Keratinocyte (primary cell): ENCODE measurements around the gene VSIR. TPM values are rescaled to one million over a fixed set of nuclear protein-coding genes. Genes with fewer than 3 reads are reported as not detected.

ENCODE experiments used
- DNase-seq: peaks from one replicate; pipeline ENCODE4 v3.0.0-alpha.2; 2011; ENCODE audit warnings: low read depth, missing footprints, low spot score
- FAIRE-seq: peaks from 2 replicates; lab custom pipeline; 2011; peaks lifted over from hg19 to GRCh38; lab: Jason Lieb, UNC
- H2AFZ ChIP-seq: 2 replicates; pipeline ENCODE4 v1.6.0; 2012; ENCODE audit warnings: low read length, control low read depth, inconsistent platforms; ENCODE audit not compliant: control insufficient read depth
- H3K27ac ChIP-seq: 2 replicates; pipeline ENCODE4 v1.5.1; 2011; ENCODE audit warnings: low read length; ENCODE audit not compliant: control insufficient read depth, insufficient read depth
- H3K27me3 ChIP-seq: 3 replicates; pipeline ENCODE4 v1.6.0; 2011; ENCODE audit warnings: low read length; ENCODE audit not compliant: control insufficient read depth, insufficient read depth; ENCODE audit errors: extremely low read depth
- H3K36me3 ChIP-seq, 2 experiments: 2 replicates in 1 of 2; 3 replicates in 1 of 2; pipeline ENCODE4 v1.5.1; 2011; ENCODE audit warnings: low read length in 2 of 2, mild to moderate bottlenecking in 1 of 2; ENCODE audit not compliant: control insufficient read depth in 2 of 2, insufficient read depth in 2 of 2; ENCODE audit errors: extremely low read depth in 1 of 2
- H3K4me1 ChIP-seq: 3 replicates; pipeline ENCODE4 v1.5.1; 2011; ENCODE audit warnings: low read length; ENCODE audit not compliant: control insufficient read depth, insufficient read depth; ENCODE audit errors: extremely low read depth
- H3K4me2 ChIP-seq: 3 replicates; pipeline ENCODE4 v1.6.0; 2011; ENCODE audit warnings: low read depth, low read length; ENCODE audit not compliant: control insufficient read depth, insufficient read depth; ENCODE audit errors: extremely low read depth
- H3K4me3 ChIP-seq, 3 experiments: fragments of 200-600 bp in 1 of 3; sonication (generic) in 1 of 3; 2 replicates in 2 of 3; 3 replicates in 1 of 3; pipeline ENCODE4 v1.5.1; 2011 to 2016; ENCODE audit warnings: low read length in 3 of 3, mild to moderate bottlenecking in 3 of 3, control low read depth in 2 of 3, inconsistent platforms in 1 of 3, low read depth in 1 of 3, mixed read lengths in 1 of 3, mixed run types in 1 of 3, moderate library complexity in 1 of 3; ENCODE audit not compliant: control insufficient read depth in 2 of 3, insufficient read depth in 2 of 3; ENCODE audit errors: extremely low read depth in 1 of 3
- H3K79me2 ChIP-seq: 2 replicates; pipeline ENCODE4 v1.6.0; 2012; ENCODE audit warnings: low read length; ENCODE audit not compliant: control insufficient read depth, insufficient read depth
- H3K9ac ChIP-seq: 3 replicates; pipeline ENCODE4 v1.6.0; 2011; ENCODE audit warnings: low read length; ENCODE audit not compliant: control insufficient read depth, insufficient read depth; ENCODE audit errors: extremely low read depth
- H3K9me1 ChIP-seq: 3 replicates; pipeline ENCODE4 v1.6.0; 2011; ENCODE audit warnings: low read length; ENCODE audit not compliant: control insufficient read depth, insufficient read depth; ENCODE audit errors: extremely low read depth
- H3K9me3 ChIP-seq: 2 replicates; pipeline ENCODE4 v1.5.1; 2012; ENCODE audit warnings: low read depth, low read length; ENCODE audit not compliant: control insufficient read depth
- H4K20me1 ChIP-seq: 3 replicates; pipeline ENCODE4 v1.6.0; 2011; ENCODE audit warnings: low read length; ENCODE audit not compliant: control insufficient read depth, insufficient read depth; ENCODE audit errors: extremely low read depth
- EZH2 ChIP-seq: IDR thresholded peaks from one replicate; pipeline ENCODE4 v1.6.1; 2012; ENCODE audit warnings: inconsistent platforms, mild to moderate bottlenecking, low read length, moderate library complexity
- dilution Hi-C: fragments of 300-500 bp; cut with MboI; formaldehyde crosslinking; loops from one replicate; pipeline ENCODE4 v1.7.0; 2020; ENCODE audit warnings: low sequenced_read_pairs; ENCODE audit not compliant: extremely low pct_ligation_motif_present
- polyA plus RNA-seq, 5 experiments: library from polyadenylated mRNA; depleted of rRNA in 3 of 5; stranded (reverse) in 3 of 5; stranded (forward) in 1 of 5; unstranded in 1 of 5; fragments of >200 nt; gene quantifications; 1 replicate in 1 of 5; 2 replicates in 3 of 5; 3 replicates in 1 of 5; pipeline versions ENCODE4 v1.2.1 to v1.2.3, GENCODE V29; 2011 to 2012; ENCODE audit warnings: missing spikeins in 2 of 5, low read depth in 1 of 5, low replicate concordance in 1 of 5
- TF ChIP-seq, protein P1 (sequence below), 3 experiments: IDR thresholded peaks in 1 of 3; conservative IDR thresholded peaks in 1 of 3; optimal IDR thresholded peaks in 1 of 3; 2 replicates in 2 of 3; 3 replicates in 1 of 3; pipeline versions ENCODE3 to v1.5.1; 2011; ENCODE audit warnings: low read length in 3 of 3, mild to moderate bottlenecking in 3 of 3, moderate library complexity in 2 of 3, control low read depth in 1 of 3, inconsistent platforms in 1 of 3; ENCODE audit not compliant: insufficient read depth in 2 of 3; ENCODE audit errors: extremely low read depth in 1 of 3

Gene VSIR
- polyA plus RNA-seq, 1 donor (not counting 4 experiments of a cell fraction or from before 2014, with no cell fraction given): 8.1 TPM

DNA sequence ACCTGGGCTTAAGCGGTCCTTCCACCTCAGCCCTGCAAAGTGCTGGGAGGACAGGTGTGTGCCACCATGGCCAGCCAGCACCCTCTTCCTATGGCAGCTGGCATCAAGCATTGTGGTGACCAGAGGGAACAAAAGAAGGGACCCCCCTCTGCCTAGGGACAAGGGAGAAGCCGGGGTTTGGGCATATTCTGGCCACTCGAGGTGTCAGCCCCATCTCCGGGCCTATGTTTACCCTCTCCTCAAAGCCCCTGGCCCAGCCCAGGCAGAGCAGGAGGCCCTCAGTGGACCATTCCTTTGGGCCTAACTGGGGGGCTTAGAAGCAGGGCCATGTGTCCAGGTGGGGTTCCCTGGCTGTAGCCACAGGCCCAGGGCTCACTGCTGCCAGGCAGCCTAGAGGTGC lies 23.9 kb downstream of the VSIR start:
- Histone ChIP-seq H4K20me1 (no peaks in the 10 kb centered on the region), H3K27me3 (no peaks in the 10 kb centered on the region), H3K9me1 (no peaks in the 10 kb centered on the region), H3K36me3 (peaks cover 0 to 1% of the 10 kb centered on the region in 2 experiments), H3K9ac (no peak overlapping the region), H3K9me3 (no peaks in the 10 kb centered on the region), H3K4me3 (no peak overlapping the region), H3K4me1 (peaks cover 17% of the 10 kb centered on the region), H3K27ac (no peak overlapping the region), H3K4me2 (no peak overlapping the region), H2AFZ (no peak overlapping the region), H3K79me2 (no peaks in the 10 kb centered on the region)
- no peak for FAIRE-seq
- dilution Hi-C loops: no loop called here
- TF ChIP-seq, protein P1, sequence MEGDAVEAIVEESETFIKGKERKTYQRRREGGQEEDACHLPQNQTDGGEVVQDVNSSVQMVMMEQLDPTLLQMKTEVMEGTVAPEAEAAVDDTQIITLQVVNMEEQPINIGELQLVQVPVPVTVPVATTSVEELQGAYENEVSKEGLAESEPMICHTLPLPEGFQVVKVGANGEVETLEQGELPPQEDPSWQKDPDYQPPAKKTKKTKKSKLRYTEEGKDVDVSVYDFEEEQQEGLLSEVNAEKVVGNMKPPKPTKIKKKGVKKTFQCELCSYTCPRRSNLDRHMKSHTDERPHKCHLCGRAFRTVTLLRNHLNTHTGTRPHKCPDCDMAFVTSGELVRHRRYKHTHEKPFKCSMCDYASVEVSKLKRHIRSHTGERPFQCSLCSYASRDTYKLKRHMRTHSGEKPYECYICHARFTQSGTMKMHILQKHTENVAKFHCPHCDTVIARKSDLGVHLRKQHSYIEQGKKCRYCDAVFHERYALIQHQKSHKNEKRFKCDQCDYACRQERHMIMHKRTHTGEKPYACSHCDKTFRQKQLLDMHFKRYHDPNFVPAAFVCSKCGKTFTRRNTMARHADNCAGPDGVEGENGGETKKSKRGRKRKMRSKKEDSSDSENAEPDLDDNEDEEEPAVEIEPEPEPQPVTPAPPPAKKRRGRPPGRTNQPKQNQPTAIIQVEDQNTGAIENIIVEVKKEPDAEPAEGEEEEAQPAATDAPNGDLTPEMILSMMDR (optimal IDR thresholded peaks at IDR 0.05 in 1 of 3, IDR thresholded peaks at IDR 0.05 in 1 of 3, conservative IDR thresholded peaks at IDR 0.05 in 1 of 3; ENCODE audit: extremely low read depth in 1 of 3, insufficient read depth in 2 of 3, low read length in 3 of 3): no peak
- no peak for TF ChIP-seq EZH2
- DNase-seq: no peak

DNA sequence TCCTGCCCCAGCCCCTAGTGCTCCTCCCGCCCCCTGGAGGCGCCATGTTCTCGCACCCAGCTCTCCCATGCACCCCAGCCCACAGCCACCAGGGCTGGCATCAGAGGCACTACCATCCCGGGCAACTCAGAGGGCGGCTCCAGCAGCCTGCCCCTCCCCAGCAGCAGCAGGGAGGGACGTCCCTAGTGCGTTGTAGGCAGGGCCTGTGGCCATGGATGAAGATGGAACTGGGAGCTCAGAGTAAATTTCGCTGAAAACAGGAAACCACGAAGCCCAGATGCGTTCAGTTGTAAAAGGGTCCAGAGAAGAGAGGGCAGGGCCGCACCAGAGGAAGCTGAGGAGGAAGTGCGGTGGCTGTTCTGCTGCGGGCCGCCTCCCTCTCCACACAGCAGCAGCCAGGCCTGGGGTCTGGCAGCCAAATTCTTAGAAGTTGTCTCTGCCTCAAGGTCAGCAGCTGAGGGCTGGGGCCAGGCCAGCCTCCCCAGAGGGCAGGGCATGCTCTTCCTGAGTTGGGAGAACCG lies 24.6 kb downstream of the VSIR start:
- no peak for DNase-seq
- Histone ChIP-seq H3K9ac (no peak overlapping the region), H4K20me1 (no peaks in the 10 kb centered on the region), H3K9me3 (no peaks in the 10 kb centered on the region), H3K79me2 (no peaks in the 10 kb centered on the region), H3K9me1 (no peaks in the 10 kb centered on the region), H3K4me3 (no peak overlapping the region), H3K27ac (no peak overlapping the region), H3K27me3 (no peaks in the 10 kb centered on the region), H2AFZ (no peak overlapping the region), H3K36me3 (peaks cover 0 to 1% of the 10 kb centered on the region in 2 experiments), H3K4me2 (no peak overlapping the region), H3K4me1 (peaks cover 17% of the 10 kb centered on the region)
- no peak for TF ChIP-seq EZH2
- TF ChIP-seq, protein P1 (optimal IDR thresholded peaks at IDR 0.05 in 1 of 3, IDR thresholded peaks at IDR 0.05 in 1 of 3, conservative IDR thresholded peaks at IDR 0.05 in 1 of 3; ENCODE audit: extremely low read depth in 1 of 3, insufficient read depth in 2 of 3, low read length in 3 of 3): no peak
- dilution Hi-C loops: no loop called here
- FAIRE-seq: no peak
